GM12872 (cell line): Measurements from ENCODE around the gene LINC00237.

Experiments
- CTCF ChIP-seq: IDR thresholded peaks from 3 replicates; pipeline ENCODE4 v1.5.1; 2011; ENCODE audit warnings: low read depth, mild to moderate bottlenecking, low read length, moderate library complexity; ENCODE audit not compliant: insufficient read depth

Gene LINC00237

GRCh38 chr20:21145424-21145823, 39.3 kb upstream of the LINC00237 start:
- no peak for TF ChIP-seq CTCF

GRCh38 chr20:21143194-21143890, 37.2 kb upstream of the LINC00237 start:
- TF ChIP-seq CTCF: no peak

GRCh38 chr20:21141825-21142224, 35.7 kb upstream of the LINC00237 start:
- no peak for TF ChIP-seq CTCF

GRCh38 chr20:21139881-21140566, 33.9 kb upstream of the LINC00237 start:
- no peak for TF ChIP-seq CTCF

GRCh38 chr20:21137078-21137477, 30.9 kb upstream of the LINC00237 start:
- TF ChIP-seq CTCF: no peak

GRCh38 chr20:21136015-21136732, 30.0 kb upstream of the LINC00237 start:
- TF ChIP-seq CTCF: no peak

- no peak for TF ChIP-seq CTCF
Measured at GRCh38 chr20:21134883-21135493, 28.8 kb upstream of the LINC00237 start.
